ENCODE results near the gene SHH.

Gene SHH

GRCh38 chr7:155792999-155793560, 19.2 kb downstream of the SHH start:
- DNase-seq (ENCODE audit: low read depth in 2 of 3, low spot score in 1 of 3): no peak

GRCh38 chr7:155792315-155792960, 19.8 kb downstream of the SHH start:
- DNase-seq (ENCODE audit: low read depth in 2 of 3, low spot score in 1 of 3): no peak

- DNase-seq (ENCODE audit: low read depth in 2 of 3, low spot score in 1 of 3): no peak
Observed at GRCh38 chr7:155791836-155792235, 20.4 kb downstream of the SHH start.

GRCh38 chr7:155791214-155791737, 21.0 kb downstream of the SHH start:
- DNase-seq (ENCODE audit: low read depth in 2 of 3, low spot score in 1 of 3): no peak

GRCh38 chr7:155790666-155791065, 21.6 kb downstream of the SHH start:
- no peak for DNase-seq (ENCODE audit: low read depth in 2 of 3, low spot score in 1 of 3)

GRCh38 chr7:155789001-155789725, 23.1 kb downstream of the SHH start:
- DNase-seq (ENCODE audit: low read depth in 2 of 3, low spot score in 1 of 3): no peak

- no peak for DNase-seq (ENCODE audit: low read depth in 2 of 3, low spot score in 1 of 3)
Observed at GRCh38 chr7:155788616-155789000, 23.7 kb downstream of the SHH start.

- no peak for DNase-seq (ENCODE audit: low read depth in 2 of 3, low spot score in 1 of 3)
Observed at GRCh38 chr7:155787171-155787851, 25.0 kb downstream of the SHH start.

- DNase-seq (ENCODE audit: low read depth in 2 of 3, low spot score in 1 of 3): no peak
Observed at GRCh38 chr7:155786491-155786890, 25.8 kb downstream of the SHH start.

GRCh38 chr7:155785536-155785935, 26.7 kb downstream of the SHH start:
- DNase-seq (ENCODE audit: low read depth in 2 of 3, low spot score in 1 of 3): no peak

- DNase-seq (ENCODE audit: low read depth in 2 of 3, low spot score in 1 of 3): no peak
Observed at GRCh38 chr7:155782466-155782865, 29.8 kb downstream of the SHH start.

GRCh38 chr7:155781433-155781832, 30.8 kb downstream of the SHH start:
- no peak for DNase-seq (ENCODE audit: low read depth in 2 of 3, low spot score in 1 of 3)

- no peak for DNase-seq (ENCODE audit: low read depth in 2 of 3, low spot score in 1 of 3)
Observed at GRCh38 chr7:155780884-155781283, 31.4 kb downstream of the SHH start.

- no peak for DNase-seq (ENCODE audit: low read depth in 2 of 3, low spot score in 1 of 3)
Observed at GRCh38 chr7:155778349-155778748, 33.9 kb downstream of the SHH start.

GRCh38 chr7:155776606-155777005, 35.7 kb downstream of the SHH start:
- DNase-seq (ENCODE audit: low read depth in 2 of 3, low spot score in 1 of 3): no peak

GRCh38 chr7:155775691-155776090, 36.6 kb downstream of the SHH start:
- no peak for DNase-seq (ENCODE audit: low read depth in 2 of 3, low spot score in 1 of 3)

GRCh38 chr7:155774947-155775346, 37.3 kb downstream of the SHH start:
- no peak for DNase-seq (ENCODE audit: low read depth in 2 of 3, low spot score in 1 of 3)

GRCh38 chr7:155773531-155773930, 38.7 kb downstream of the SHH start:
- DNase-seq (ENCODE audit: low read depth in 2 of 3, low spot score in 1 of 3): no peak

- no peak for DNase-seq (ENCODE audit: low read depth in 2 of 3, low spot score in 1 of 3)
Observed at GRCh38 chr7:155770241-155770640, 42.0 kb downstream of the SHH start.

- no peak for DNase-seq (ENCODE audit: low read depth in 2 of 3, low spot score in 1 of 3)
Observed at GRCh38 chr7:155769701-155770100, 42.6 kb downstream of the SHH start.

GRCh38 chr7:155766966-155767916, 45.0 kb downstream of the SHH start:
- DNase-seq (ENCODE audit: low read depth in 2 of 3, low spot score in 1 of 3): no peak

Measured in stimulated activated CD4-positive, alpha-beta T cell treated with anti-CD3 and anti-CD28 coated beads, Interleukin-12 subunit alpha, Interleukin-12 subunit beta, amount 100 ng/mL, for 48 hours (primary cell).